Activated naive CD8-positive, alpha-beta T cell (primary cell): ENCODE measurements around the gene EML3.
A peak's percentile ranks its signal among the peaks of the same experiment; 100 is the strongest.

Experiments used
- H3K27ac Mint-ChIP-seq: one replicate; pipeline ENCODE4 v1.8.0; 2021; ENCODE audit warnings: mixed read lengths
- H3K27me3 Mint-ChIP-seq: one replicate; pipeline ENCODE4 v1.8.0; 2021; ENCODE audit warnings: mixed read lengths
- H3K36me3 Mint-ChIP-seq: one replicate; pipeline ENCODE4 v1.8.0; 2021; ENCODE audit warnings: mixed read lengths
- H3K4me1 Mint-ChIP-seq: one replicate; pipeline ENCODE4 v1.8.0; 2021; ENCODE audit warnings: low read depth, mixed read lengths
- H3K4me3 Mint-ChIP-seq: one replicate; pipeline ENCODE4 v1.8.0; 2021; ENCODE audit warnings: mild to moderate bottlenecking, mixed read lengths
- H3K9me3 Mint-ChIP-seq: one replicate; pipeline ENCODE4 v1.8.0; 2021; ENCODE audit warnings: low read depth, mixed read lengths

The EML3 gene

GRCh38 chr11:62605902-62606301 lies 6.7 kb downstream of the EML3 start:
- H3K27me3 Mint-ChIP-seq: no peaks in the 10 kb centered on the region
- H3K27ac Mint-ChIP-seq: no peak overlapping the region
- peaks cover 50% of the 10 kb centered on the region for H3K4me1 Mint-ChIP-seq
- peaks cover 9% of the 10 kb centered on the region for H3K36me3 Mint-ChIP-seq
- no peak overlapping the region for H3K4me3 Mint-ChIP-seq
- H3K9me3 Mint-ChIP-seq: no peaks in the 10 kb centered on the region

GRCh38 chr11:62605467-62605866 lies 7.1 kb downstream of the EML3 start:
- H3K27ac Mint-ChIP-seq: no peak overlapping the region
- H3K27me3 Mint-ChIP-seq: no peaks in the 10 kb centered on the region
- H3K9me3 Mint-ChIP-seq: no peaks in the 10 kb centered on the region
- H3K4me3 Mint-ChIP-seq: no peak overlapping the region
- H3K4me1 Mint-ChIP-seq: peaks cover 49% of the 10 kb centered on the region
- H3K36me3 Mint-ChIP-seq: peaks cover 10% of the 10 kb centered on the region

- Mint-ChIP-seq H3K27me3 (no peaks in the 10 kb centered on the region), H3K27ac (no peak overlapping the region), H3K4me3 (no peak overlapping the region), H3K4me1 (peaks cover 50% of the 10 kb centered on the region), H3K9me3 (no peaks in the 10 kb centered on the region), H3K36me3 (peaks cover 19% of the 10 kb centered on the region)
Observed at GRCh38 chr11:62604460-62605120, 8.0 kb downstream of the EML3 start.

- peak overlapping the region; percentile 41 for H3K27ac Mint-ChIP-seq
- H3K9me3 Mint-ChIP-seq: no peaks in the 10 kb centered on the region
- H3K4me1 Mint-ChIP-seq: peaks cover 51% of the 10 kb centered on the region
- peak overlapping the region; percentile 66 for H3K4me3 Mint-ChIP-seq
- peaks cover 22% of the 10 kb centered on the region for H3K36me3 Mint-ChIP-seq
- H3K27me3 Mint-ChIP-seq: no peaks in the 10 kb centered on the region
Observed at GRCh38 chr11:62603776-62604299, 8.7 kb downstream of the EML3 start.

GRCh38 chr11:62603072-62603408 lies 9.5 kb downstream of the EML3 start:
- no peaks in the 10 kb centered on the region for H3K27me3 Mint-ChIP-seq
- H3K9me3 Mint-ChIP-seq: no peaks in the 10 kb centered on the region
- peaks cover 23% of the 10 kb centered on the region for H3K36me3 Mint-ChIP-seq
- peak overlapping the region; percentile 66 for H3K4me3 Mint-ChIP-seq
- H3K4me1 Mint-ChIP-seq: peaks cover 54% of the 10 kb centered on the region
- H3K27ac Mint-ChIP-seq: no peak overlapping the region

GRCh38 chr11:62602141-62603071 lies 10.2 kb downstream of the EML3 start:
- peaks cover 27% of the 10 kb centered on the region for H3K36me3 Mint-ChIP-seq
- peak overlapping the region; percentile 95 for H3K27ac Mint-ChIP-seq
- H3K9me3 Mint-ChIP-seq: no peaks in the 10 kb centered on the region
- H3K27me3 Mint-ChIP-seq: no peaks in the 10 kb centered on the region
- peak overlapping the region; percentile 93 for H3K4me3 Mint-ChIP-seq
- H3K4me1 Mint-ChIP-seq: peaks cover 53% of the 10 kb centered on the region

- Mint-ChIP-seq H3K27me3 (no peaks in the 10 kb centered on the region), H3K36me3 (peaks cover 27% of the 10 kb centered on the region), H3K27ac (peak within 1 kb of the TSS; percentile 95), H3K4me3 (peak within 1 kb of the TSS; percentile 93), H3K9me3 (no peaks in the 10 kb centered on the region), H3K4me1 (peaks cover 55% of the 10 kb centered on the region)
Observed at GRCh38 chr11:62601372-62602140, 11.0 kb downstream of the EML3 start, which contains the start of gene MTA2. Gene MTA2, minus strand, starts transcription at chr11:62601865. Its CDS starts 415 bp downstream, at chr11:62601450.

GRCh38 chr11:62601122-62601371 lies 11.5 kb downstream of the EML3 start:
- peaks cover 53% of the 10 kb centered on the region for H3K4me1 Mint-ChIP-seq
- H3K4me3 Mint-ChIP-seq: peak overlapping the region; percentile 93
- peaks cover 25% of the 10 kb centered on the region for H3K36me3 Mint-ChIP-seq
- peak overlapping the region; percentile 95 for H3K27ac Mint-ChIP-seq
- H3K9me3 Mint-ChIP-seq: no peaks in the 10 kb centered on the region
- no peaks in the 10 kb centered on the region for H3K27me3 Mint-ChIP-seq

- Mint-ChIP-seq H3K36me3 (peaks cover 25% of the 10 kb centered on the region), H3K4me1 (peaks cover 53% of the 10 kb centered on the region), H3K27me3 (no peaks in the 10 kb centered on the region), H3K27ac (peak overlapping the region; percentile 95), H3K4me3 (peak overlapping the region; percentile 93), H3K9me3 (no peaks in the 10 kb centered on the region)
Observed at GRCh38 chr11:62600367-62601121, 12.0 kb downstream of the EML3 start.

- H3K36me3 Mint-ChIP-seq: peaks cover 25% of the 10 kb centered on the region
- H3K4me1 Mint-ChIP-seq: peaks cover 52% of the 10 kb centered on the region
- peak overlapping the region; percentile 93 for H3K4me3 Mint-ChIP-seq
- H3K27ac Mint-ChIP-seq: peak overlapping the region; percentile 95
- H3K27me3 Mint-ChIP-seq: no peaks in the 10 kb centered on the region
- H3K9me3 Mint-ChIP-seq: no peaks in the 10 kb centered on the region
Observed at GRCh38 chr11:62599901-62600300, 12.7 kb downstream of the EML3 start.

GRCh38 chr11:62599069-62599696 lies 13.4 kb downstream of the EML3 start:
- Mint-ChIP-seq H3K4me1 (peaks cover 58% of the 10 kb centered on the region), H3K27ac (peak overlapping the region; percentile 95), H3K36me3 (peaks cover 25% of the 10 kb centered on the region), H3K27me3 (no peaks in the 10 kb centered on the region), H3K9me3 (no peaks in the 10 kb centered on the region), H3K4me3 (peak overlapping the region; percentile 93)

- Mint-ChIP-seq H3K4me3 (no peak overlapping the region), H3K9me3 (no peaks in the 10 kb centered on the region), H3K4me1 (peaks cover 60% of the 10 kb centered on the region), H3K27ac (no peak overlapping the region), H3K27me3 (no peaks in the 10 kb centered on the region), H3K36me3 (peaks cover 18% of the 10 kb centered on the region)
Observed at GRCh38 chr11:62595124-62595523, 17.5 kb downstream of the EML3 start.

- Mint-ChIP-seq H3K4me1 (peaks cover 52% of the 10 kb centered on the region), H3K36me3 (peaks cover 8% of the 10 kb centered on the region)
Observed at GRCh38 chr11:62593434-62594044, 19.0 kb downstream of the EML3 start.

More at GRCh38 chr11:62593434-62594044, 19.0 kb downstream of the EML3 start:
- H3K9me3 Mint-ChIP-seq: no peaks in the 10 kb centered on the region
- H3K27me3 Mint-ChIP-seq: no peaks in the 10 kb centered on the region
- peak overlapping the region; percentile 82 for H3K4me3 Mint-ChIP-seq
- H3K27ac Mint-ChIP-seq: peak overlapping the region; percentile 90
